Erythroblast (primary cell): ENCODE measurements around the gene CCL17.
A peak's percentile ranks its signal among the peaks of the same experiment; 100 is the strongest.

Experiments used
- DNase-seq, 2 experiments: peaks; one replicate each; lab custom pipeline; 2025; lab: John Stamatoyannopoulos, UW
- GATA1 ChIP-seq: IDR thresholded peaks from 2 replicates; pipeline ENCODE4 v1.6.1; 2011; ENCODE audit warnings: low read depth, mild to moderate bottlenecking, control low read depth, low read length, moderate library complexity
- POLR2A ChIP-seq: IDR thresholded peaks from 2 replicates; pipeline ENCODE4 v1.6.1; 2011; ENCODE audit warnings: mild to moderate bottlenecking, low read length

CCL17 gene

DNA sequence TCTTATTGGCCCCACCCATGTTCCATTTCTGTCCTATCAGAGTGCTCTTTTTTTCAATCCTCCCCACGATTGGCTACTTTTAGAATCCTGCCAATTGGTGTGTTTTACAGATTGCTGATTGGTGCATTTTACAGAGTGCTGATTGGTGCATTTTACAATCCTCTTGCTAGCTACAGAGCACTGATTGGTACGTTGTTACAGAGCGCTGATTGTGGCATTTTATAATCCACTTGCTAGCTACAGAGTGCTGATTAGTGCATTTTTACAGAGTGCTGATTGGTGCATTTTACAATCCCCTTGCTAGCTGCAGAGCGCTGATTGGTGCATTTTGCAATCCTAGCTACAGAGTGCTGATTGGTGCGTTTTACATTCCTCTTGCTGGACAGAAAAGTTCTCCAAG is 9.5 kb upstream of the CCL17 start:
- TF ChIP-seq GATA1 (no peak), POLR2A (no peak)
- no peak for DNase-seq

DNA sequence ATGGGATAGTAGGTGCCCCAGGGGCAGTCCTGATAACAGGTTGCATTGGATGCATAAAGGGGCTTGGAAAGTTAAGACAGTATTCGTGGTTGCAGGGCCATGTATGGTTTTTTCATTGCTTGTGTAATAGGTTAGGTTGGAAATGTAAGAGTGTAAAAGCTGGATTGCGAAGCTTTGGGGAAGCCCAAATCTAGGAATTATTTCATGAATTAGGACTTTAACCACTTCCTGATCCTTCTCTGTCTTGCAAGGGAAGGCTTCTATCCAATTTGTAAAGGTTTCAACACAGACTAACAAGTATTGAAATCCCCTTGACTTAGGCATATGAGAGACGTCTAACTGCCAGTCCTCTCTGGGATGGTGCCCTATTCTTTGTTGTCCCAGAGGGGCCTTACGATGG is 7.8 kb upstream of the CCL17 start:
- TF ChIP-seq POLR2A: no peak
- TF ChIP-seq GATA1: no peak
- no peak for DNase-seq

GRCh38 chr16:57397493-57397892 is 7.1 kb upstream of the CCL17 start:
- DNase-seq: peak; percentile 27 to 54

- no peak for TF ChIP-seq POLR2A
Observed at GRCh38 chr16:57401943-57402640, 2.5 kb upstream of the CCL17 start.

GRCh38 chr16:57405097-57405496 is 530 bp downstream of the CCL17 start:
- TF ChIP-seq GATA1 (no peak), POLR2A (no peak)
- no peak for DNase-seq

More at GRCh38 chr16:57401943-57402640, 2.5 kb upstream of the CCL17 start:
- DNase-seq: no peak

DNA sequence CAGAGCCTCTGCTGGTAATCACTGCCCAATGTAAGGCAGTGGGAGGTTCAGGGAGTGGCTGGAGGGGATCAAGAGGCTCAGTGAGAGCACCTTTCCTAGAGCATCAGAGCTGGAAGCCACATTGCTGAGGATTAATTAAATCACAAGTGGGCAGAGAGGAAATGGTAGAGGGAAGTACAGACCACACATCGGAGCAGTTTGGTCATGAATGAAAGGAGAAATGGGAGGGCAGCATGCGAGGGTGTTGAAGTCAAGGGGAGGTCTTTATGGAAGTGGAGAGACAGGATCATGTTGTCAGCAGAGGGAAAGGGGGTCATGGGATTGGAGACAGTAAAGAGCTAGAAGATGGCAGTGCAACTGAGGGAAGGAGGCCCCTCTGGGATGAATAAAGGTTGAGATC is 2.3 kb downstream of the CCL17 start:
- DNase-seq: no peak
- TF ChIP-seq POLR2A (no peak), GATA1 (no peak)

DNA sequence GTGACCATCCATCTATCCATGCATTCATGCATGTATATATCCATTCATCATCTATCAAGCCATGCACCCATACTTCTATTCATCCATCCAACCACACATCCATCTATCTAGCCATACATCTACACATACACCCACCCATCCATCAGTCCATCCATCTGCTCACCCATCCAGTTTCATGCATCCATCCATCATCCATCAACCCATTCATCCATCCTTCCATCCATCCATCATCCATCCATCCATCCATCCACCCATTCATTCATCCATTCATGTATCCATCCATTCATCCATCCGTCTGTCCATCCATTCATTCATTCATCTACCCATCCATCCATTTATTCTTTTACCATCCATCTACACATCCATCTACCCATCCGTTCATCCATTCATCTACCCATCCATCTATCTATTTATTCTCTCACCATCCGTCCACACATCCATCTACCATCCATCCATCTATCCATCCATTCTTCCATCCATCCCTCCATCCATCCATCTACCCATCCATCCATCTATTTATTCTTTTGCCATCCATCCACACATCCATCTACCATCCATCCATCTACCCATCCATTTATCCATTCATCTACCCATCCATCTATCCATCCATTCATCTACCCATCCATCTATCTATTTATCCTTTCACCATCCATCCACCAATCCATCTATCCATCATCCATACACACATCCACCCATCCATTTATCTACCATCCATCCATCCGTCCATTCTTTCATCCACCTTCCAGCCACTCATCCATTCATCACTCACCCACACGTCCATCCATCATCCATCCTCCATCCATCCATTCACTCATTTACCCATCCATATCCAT is 3.2 kb downstream of the CCL17 start:
- DNase-seq: no peak
- TF ChIP-seq GATA1: no peak
- no peak for TF ChIP-seq POLR2A

DNA sequence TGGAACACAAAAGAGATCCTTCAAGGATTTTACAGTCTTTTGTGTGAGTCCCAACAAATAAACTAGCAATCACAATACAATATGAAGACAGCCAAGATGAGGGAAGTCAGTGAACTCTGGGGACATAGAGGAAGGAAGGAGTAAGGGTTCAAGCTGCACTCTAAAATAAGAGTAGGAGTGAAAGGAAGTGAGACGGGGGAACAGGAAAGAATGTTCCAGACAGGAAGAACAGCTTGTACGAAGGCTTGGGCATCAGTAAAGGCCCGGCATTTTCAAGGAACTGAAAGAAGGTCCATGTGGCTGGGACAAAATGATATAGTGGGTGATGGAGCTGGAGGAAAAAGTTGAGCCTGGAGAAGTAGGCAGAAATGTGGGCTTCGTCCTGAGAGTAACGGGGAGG is 4.5 kb downstream of the CCL17 start:
- TF ChIP-seq POLR2A: no peak
- TF ChIP-seq GATA1: no peak
- DNase-seq: no peak

GRCh38 chr16:57409870-57410587 is 5.5 kb downstream of the CCL17 start:
- no peak for DNase-seq
- TF ChIP-seq GATA1 (no peak), POLR2A (no peak)

- TF ChIP-seq GATA1 (no peak), POLR2A (no peak)
- DNase-seq: no peak
Observed at GRCh38 chr16:57411362-57411976, 6.9 kb downstream of the CCL17 start.

DNA sequence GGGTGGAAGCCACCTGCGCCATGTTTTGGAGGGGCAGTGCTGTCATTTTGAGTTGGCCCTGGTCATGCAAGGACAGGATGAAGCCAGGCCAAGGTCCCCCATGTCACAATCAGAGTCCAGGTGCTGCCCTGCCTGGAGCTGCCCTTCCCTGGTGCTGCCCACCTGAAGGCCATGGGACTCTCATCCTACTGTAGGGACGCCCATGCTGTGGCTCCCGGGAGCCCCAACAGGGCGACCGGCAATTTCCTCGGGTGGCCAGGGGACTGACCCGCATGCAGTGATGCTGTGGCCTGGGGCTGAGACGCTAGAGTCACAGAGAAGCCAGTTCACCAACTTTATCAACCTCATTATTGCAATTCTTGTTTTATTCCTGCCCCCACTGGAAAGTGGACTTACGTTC is 8.0 kb downstream of the CCL17 start:
- TF ChIP-seq POLR2A (no peak), GATA1 (no peak)
- no peak for DNase-seq

- no peak for DNase-seq
- TF ChIP-seq POLR2A (no peak), GATA1 (no peak)
Observed at GRCh38 chr16:57413301-57413730, 8.7 kb downstream of the CCL17 start.

GRCh38 chr16:57413733-57414132 is 9.2 kb downstream of the CCL17 start:
- TF ChIP-seq POLR2A: no peak
- no peak for TF ChIP-seq GATA1
- DNase-seq: no peak

- TF ChIP-seq POLR2A (no peak), GATA1 (no peak)
Observed at GRCh38 chr16:57416084-57416483, 11.5 kb downstream of the CCL17 start.

More at GRCh38 chr16:57416084-57416483, 11.5 kb downstream of the CCL17 start:
- DNase-seq: no peak
